Suprapubic skin (tissue), 4 donors: ENCODE results near the gene SLFN12L.
"Not testable (repeated sequence)": the region's sequence is repeated elsewhere in the genome, so short reads cannot be mapped to it uniquely, and the experiment has no call there.

Experiments used
- EP300 ChIP-seq: sonication (generic); formaldehyde crosslinking; IDR thresholded peaks from one replicate; pipeline ENCODE4 v1.6.1; 2017; ENCODE audit warnings: antibody characterized with exemption
- POLR2A ChIP-seq, 2 donors: fragments of 450-650 bp; IDR thresholded peaks; one replicate each; pipeline ENCODE4 v1.6.1; 2017; ENCODE audit warnings: antibody characterized with exemption in 2 of 2, mild to moderate bottlenecking in 2 of 2, moderate library complexity in 2 of 2
- POLR2AphosphoS5 ChIP-seq, 3 donors: sonication (generic); formaldehyde crosslinking; IDR thresholded peaks; one replicate each; pipeline ENCODE4 v1.6.1; 2017; ENCODE audit warnings: antibody characterized with exemption in 3 of 3
- TF ChIP-seq, protein P1 (sequence below), 2 donors: fragments of 200-600 bp in 1 of 2; fragments of 450-650 bp in 1 of 2; sonication (generic) in 1 of 2; IDR thresholded peaks; one replicate each; pipeline ENCODE4 v1.5.1; 2016 to 2019; ENCODE audit warnings: antibody characterized with exemption in 2 of 2, mild to moderate bottlenecking in 1 of 2, moderate library complexity in 1 of 2

- TF ChIP-seq, protein P1, sequence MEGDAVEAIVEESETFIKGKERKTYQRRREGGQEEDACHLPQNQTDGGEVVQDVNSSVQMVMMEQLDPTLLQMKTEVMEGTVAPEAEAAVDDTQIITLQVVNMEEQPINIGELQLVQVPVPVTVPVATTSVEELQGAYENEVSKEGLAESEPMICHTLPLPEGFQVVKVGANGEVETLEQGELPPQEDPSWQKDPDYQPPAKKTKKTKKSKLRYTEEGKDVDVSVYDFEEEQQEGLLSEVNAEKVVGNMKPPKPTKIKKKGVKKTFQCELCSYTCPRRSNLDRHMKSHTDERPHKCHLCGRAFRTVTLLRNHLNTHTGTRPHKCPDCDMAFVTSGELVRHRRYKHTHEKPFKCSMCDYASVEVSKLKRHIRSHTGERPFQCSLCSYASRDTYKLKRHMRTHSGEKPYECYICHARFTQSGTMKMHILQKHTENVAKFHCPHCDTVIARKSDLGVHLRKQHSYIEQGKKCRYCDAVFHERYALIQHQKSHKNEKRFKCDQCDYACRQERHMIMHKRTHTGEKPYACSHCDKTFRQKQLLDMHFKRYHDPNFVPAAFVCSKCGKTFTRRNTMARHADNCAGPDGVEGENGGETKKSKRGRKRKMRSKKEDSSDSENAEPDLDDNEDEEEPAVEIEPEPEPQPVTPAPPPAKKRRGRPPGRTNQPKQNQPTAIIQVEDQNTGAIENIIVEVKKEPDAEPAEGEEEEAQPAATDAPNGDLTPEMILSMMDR (IDR thresholded peaks at IDR 0.05): not testable (repeated sequence)
- TF ChIP-seq EP300; POLR2AphosphoS5 (IDR thresholded peaks at IDR 0.05); POLR2A (IDR thresholded peaks at IDR 0.05): not testable (repeated sequence)
These were observed 29.8 kb downstream of the SLFN12L start for GRCh38 chr17:35507714-35508113.
